ENCODE measurements around the gene FCRLB.
"Not testable (repeated sequence)": the region's sequence is repeated elsewhere in the genome, so short reads cannot be mapped to it uniquely, and the experiment has no call there.

The FCRLB gene

DNA sequence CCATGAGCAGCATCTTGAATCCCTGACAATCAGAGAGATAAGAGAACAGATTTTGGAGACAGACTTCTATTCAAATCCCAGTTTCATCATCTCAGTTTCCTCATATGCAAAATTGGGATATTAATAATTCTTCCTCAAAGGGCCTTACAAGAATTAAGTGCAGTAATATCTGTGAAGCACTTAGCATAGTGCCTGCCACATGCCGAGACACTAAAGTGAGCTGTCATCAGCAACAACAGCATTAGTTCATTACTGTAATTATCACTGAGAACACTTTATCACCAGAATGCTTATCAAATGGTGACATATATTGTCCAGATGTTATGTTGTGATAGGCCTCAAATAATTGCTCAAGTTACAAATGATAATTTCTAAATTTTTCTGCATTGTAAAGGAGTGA is 922 bp upstream of the FCRLB start:
- no peak for DNase-seq (ENCODE audit: low spot score)

DNA sequence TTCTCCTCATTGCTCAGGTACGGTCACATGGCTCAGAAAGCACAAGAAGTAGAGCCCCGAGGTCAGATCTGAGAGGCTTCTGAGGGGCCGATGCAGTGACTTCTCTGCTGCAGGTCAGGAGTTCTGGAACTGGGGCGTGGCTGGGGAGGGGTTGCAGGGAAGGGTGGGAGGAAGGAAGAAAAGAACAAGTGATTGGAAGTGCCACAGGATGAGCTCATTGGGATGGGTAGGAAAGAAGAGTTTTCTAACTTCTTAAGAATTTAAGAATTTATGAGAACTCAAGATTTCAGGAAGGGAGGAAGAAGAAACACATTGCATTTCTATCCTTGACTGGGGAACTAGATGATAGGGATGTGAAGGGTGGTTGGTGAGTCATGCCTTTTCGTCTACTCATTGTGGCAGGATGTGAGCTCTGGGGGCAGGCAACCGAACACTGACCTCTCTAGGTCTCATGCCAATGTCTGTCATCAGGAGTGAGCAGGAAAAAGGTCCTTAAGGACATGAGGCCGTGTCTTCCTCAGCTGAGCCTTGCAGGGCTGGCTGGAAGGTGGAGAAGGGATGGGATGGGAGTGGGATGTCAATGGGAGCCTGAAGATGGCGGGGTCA is 497 bp downstream of the FCRLB start:
- peak; percentile 33 for DNase-seq (ENCODE audit: low spot score)

DNA sequence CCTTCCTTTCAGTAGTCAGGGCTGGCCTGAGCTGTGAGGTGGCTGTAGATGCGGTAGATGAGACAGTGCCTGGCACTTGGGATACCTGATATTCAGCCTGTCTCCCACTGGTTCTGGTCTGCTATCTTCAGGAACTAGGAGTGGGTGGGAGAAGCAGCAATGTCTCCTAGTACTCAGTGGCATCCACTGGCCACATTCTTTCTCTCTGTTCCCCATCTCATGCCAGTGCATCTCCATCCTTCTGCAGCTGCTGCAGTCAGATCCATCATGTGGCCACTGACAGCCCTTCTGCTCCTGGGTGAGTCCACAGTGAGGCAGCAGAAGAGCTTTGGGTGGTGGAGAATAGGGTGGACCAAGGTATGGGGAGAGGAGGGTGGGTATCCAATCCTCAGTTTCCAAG is 1.1 kb downstream of the FCRLB start:
- DNase-seq (ENCODE audit: low spot score) = no peak

DNA sequence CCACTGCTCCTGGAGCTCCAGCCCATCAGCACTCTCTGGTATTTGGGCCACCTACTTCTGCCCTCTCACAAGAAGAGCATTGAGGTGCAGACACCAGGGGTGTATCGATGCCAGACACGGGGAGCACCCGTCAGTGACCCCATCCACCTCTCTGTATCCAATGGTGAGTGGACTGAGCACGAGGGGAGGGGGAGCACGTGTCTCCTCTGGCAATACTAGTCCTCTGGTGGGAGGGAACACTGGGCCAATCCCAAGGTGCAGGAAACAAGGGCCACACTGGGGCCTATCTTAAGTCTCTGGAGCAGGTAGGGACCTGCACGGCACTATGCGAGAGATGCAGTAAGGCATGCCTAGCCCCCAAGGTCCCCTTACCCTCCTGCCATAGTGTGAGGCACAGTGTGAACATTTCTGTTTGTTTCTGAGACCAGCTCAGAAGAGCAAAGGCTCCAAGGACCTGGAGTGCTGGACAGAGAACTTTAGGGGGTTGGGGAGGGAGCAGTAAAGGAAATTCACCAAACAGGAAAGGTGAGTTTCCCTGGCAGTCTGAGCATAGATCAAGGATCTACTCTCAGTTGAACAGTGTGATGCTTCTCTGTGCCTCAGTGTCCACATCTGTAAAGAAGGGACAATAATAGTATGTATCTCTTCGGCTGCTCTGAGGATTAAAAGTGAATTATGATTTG is 2.3 kb downstream of the FCRLB start:
- no peak for DNase-seq (ENCODE audit: low spot score)

DNA sequence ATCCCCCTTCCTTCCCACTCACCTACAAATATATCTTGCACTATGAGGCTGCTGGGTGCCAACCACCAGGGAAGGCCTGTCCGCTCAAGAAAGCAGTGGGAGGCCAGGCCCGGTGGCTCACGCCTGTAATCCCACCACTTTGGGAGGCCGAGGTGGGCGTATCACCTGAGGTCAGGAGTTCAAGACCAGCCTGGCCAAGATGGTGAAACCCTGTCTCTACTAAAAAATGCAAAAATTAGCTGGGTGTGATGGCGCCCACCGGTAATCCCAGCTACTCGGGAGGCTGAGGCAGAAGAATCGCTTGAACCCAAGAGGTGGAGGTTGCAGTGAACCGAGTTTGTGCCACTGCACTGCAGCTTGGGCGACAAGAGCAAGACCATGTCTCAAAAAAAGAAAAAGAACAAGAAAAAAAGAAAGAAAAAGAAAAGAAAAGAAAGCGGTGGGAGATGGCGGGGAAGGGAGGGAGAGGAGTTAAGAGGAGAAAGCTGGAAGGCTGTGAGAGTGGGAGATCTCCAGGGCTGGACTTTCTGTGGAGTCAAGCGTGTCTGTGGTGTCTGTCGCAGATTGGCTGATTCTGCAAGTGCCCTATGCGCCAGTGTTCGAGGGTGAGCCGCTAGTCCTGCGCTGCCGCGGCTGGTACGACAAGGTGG is 4.0 kb downstream of the FCRLB start:
- DNase-seq (ENCODE audit: low spot score) = not testable (repeated sequence)

DNA sequence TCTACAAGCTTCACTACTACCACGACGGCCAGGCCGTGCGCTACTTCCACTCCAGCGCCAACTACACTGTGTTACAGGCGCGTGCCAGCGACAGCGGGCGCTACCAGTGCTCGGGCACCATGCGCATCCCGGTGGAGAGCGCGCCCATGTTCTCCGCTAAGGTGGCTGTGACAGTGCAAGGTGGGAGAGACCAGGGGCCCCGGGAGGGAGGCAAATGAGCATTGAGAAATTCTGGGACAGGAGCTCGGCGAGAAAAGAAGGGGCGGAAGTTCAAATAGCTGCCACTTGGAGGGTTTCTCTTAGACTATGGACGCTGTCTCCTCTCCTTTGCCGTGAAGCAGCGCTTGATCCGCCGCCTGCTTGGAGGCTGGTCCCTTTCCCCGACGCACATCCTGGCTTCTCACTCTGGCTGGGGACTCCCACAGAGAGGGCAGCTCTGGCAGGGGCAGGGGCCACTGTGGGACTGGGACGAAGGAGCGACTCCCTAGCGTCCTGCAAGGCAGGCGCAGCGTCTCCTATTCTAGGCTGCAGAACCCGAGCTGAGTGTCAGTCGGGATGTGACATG is 4.6 kb downstream of the FCRLB start:
- DNase-seq (ENCODE audit: low spot score) = no peak

DNA sequence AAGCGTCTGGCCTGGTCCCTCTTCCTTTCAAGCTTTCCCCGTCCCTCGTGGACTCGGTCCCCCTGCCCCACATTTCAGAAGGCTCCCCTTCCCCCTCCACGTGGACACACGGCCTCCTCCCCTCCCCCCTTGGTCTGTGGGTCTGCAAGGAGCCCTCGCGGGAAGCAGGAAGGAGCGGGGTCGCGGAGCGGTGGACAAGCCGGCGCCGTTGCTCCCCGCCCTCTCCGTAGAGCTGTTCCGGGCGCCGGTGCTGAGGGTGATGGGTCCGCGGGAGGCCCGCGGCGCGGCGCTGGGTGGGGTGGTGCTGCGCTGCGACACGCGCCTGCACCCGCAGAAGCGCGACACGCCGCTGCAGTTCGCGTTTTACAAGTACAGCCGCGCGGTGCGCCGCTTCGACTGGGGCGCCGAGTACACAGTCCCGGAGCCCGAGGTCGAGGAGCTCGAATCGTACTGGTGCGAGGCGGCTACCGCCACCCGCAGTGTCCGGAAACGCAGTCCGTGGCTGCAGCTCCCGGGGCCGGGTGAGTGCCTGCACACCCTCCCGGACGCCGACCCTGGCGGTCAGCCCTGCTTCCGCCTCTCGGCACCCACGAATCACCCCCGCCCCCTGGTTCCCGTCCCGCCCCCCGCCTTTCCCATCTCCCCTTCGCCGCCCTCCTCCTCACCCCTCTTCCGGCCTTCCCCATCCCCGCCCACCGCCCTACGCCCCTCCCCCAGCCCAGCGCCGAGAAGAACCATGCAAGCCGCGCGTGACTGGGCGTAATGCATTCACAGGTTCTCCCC is 5.3 kb downstream of the FCRLB start:
- DNase-seq (ENCODE audit: low spot score) = peak; percentile 55

DNA sequence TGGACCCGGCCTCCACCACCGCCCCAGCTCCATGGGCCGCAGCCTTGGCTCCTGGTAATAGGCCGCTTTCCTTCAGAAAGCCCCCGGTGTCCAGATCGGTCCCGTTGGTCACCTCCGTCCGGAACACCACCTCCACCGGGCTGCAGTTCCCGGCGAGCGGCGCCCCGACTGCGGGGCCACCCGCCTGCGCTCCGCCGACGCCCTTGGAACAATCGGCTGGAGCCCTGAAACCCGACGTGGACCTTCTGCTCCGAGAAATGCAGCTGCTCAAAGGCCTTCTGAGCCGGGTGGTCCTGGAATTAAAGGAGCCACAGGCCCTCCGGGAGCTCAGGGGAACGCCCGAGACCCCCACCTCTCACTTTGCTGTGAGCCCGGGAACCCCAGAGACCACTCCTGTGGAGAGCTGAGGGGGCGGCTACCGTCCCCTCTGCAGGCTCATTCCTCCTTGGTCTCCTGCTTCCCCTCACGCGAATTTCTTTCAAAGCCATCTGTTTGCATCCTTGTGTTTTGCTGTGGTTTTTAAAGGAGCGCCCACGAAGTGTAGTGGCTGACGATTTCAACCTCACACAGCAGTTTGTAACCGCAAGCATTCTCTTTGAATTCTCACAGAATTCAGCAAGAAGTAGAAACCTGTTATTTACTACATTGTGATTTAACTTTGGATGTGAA is 6.0 kb downstream of the FCRLB start:
- peak; percentile 62 for DNase-seq (ENCODE audit: low spot score)

DNA sequence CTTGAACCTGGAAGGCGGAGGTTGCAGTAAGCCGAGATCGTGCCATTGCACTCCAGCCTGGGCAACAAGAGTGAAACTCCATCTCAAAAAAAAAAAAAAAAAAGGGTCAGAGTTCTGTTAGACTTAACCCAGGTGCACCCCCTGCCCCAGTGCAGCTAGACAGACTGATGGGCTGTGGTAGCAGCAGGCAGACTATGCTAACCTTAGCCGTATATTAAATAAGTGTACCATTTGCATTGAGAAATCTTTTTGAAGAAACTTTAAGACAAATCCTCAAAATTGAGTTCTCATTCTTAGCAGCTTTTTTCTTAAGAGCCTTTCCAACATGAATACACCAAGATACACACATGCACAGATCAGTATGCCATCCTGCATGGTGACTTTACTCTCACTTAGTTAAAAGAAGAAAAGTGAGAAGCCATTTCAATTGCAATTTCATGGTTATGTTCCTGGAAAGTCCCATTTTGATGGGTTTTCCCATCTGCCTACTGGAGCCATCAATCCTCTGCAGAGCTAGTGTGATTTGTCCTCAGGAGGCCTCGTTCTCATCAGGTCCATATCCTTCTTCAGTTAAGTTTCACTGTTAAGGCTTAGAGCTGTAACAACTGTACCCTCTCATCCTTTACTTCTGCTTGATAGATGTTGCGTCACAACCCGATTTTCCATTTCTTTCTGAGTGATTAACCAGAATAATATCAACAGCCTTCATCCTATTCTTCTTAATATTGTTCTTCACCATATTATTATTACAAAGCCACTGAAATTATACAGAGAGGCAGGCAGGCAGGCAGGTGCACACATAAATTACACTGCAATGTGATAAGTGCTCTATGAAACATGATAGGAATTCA is 7.3 kb downstream of the FCRLB start:
- no peak for DNase-seq (ENCODE audit: low spot score)

DNA sequence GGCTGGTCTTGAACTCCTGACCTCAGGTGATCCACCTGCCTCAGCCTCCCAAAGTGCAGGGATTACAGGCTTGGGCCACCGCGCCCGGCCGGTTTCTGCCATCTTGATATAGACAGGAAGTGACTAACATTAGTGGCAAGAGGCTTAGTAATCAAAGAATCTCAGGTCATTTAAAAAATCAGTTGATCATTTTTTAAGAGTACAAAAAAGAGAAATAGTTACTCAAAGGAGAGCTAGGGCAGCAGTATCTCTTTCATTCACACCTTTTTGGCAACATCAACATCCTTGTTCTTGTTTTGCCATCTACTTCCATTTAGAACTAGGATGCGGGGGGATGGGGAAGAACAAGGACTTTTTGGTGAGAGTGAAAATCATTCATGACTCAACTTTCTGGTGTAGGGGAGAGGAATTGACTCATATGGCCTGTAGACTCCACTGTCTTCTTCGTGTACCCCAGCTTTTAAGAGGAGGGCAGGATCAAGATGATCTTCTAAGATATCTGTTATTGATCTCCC is 8.8 kb downstream of the FCRLB start:
- peak; percentile 77 for DNase-seq (ENCODE audit: low spot score)

DNA sequence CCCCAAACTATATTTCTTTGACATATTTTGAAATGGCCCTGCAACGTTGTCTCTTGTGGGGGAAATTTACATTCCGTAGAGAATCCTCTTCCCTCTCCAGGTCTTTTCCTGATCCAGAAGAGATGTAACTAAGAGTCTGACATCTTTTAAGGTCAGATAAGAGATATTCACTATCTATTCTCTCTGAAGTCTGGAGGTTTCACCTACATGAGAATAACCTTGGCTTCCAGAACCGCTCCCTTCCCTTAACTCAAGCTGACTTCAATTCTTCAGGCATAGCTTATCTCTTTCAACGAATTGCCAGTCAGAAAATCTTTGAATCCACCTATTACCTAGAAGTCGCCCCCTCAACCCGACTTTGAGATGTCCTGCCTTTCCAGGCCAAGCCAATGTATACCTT is 9.9 kb downstream of the FCRLB start:
- DNase-seq (ENCODE audit: low spot score) = no peak

DNA sequence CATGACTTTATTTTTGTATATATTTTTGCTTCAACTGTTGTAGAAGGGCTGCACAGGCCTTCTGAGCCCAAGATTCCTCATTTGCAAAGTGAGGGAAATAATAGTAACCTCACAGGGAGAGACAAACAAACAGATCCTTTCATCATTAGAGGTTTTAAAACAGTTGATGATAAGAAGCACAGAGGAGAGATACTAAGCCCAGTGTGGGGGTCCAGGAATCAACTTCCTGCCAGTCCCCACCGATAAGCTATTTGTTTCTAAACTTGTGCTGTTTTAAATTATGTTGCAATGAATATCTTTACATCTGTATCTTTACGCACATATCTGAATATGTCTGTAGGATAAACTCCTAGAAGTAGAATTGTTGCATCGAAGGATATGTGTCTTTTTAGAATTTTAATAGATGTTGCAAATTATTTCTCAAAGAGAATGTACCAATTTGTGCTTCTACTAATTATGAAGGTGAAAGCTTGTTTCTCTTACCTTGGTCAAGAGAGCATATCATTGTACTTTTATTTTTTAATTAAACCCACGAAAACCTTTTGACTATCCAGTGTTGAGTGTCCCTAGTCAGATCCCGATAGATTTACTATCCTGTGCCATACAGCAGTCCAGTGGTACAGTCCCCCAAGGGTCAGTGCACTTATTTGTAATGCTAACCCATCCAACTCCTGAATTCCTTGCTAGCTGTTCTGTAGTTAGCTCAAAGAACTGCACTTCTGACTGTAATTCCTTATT is 10.8 kb downstream of the FCRLB start:
- DNase-seq (ENCODE audit: low spot score) = no peak

DNA sequence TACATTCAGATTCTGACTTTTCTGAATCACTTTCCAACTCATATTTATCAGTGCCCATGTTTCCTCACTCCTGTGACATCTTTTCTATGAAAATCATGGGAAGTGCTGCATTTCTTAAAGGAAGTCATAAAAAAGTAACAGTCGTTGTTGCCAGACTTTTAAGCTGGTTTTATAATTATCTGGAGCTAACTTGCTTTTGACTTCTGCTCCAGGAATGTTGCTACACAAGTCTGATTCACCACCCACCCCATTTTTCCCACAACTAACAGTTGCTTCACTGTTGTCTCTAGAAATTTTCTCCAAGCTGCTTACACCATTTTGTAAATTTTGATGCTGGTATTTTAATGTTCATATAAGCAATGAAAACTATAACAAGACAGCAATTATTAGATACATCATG is 12.2 kb downstream of the FCRLB start:
- no peak for DNase-seq (ENCODE audit: low spot score)

DNA sequence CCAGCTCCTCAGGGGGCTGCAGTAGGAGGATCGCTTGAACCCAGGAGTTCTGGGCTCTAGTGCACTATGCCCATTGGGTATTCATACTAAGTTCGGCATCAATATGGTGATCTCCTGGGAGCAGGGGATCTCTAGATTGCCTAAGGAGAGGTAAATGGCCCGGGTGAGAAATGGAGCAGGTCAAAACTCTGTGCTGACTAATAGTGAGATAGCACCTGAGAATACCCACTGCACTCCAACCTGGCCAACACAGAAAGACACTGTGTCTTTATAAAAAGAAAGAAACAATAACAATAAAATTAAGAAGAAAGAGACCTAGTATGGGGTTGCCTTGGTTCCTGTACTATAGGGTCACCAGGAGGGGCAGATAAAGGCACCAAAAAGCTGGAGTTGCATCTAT is 14.5 kb downstream of the FCRLB start:
- no peak for DNase-seq (ENCODE audit: low spot score)

DNA sequence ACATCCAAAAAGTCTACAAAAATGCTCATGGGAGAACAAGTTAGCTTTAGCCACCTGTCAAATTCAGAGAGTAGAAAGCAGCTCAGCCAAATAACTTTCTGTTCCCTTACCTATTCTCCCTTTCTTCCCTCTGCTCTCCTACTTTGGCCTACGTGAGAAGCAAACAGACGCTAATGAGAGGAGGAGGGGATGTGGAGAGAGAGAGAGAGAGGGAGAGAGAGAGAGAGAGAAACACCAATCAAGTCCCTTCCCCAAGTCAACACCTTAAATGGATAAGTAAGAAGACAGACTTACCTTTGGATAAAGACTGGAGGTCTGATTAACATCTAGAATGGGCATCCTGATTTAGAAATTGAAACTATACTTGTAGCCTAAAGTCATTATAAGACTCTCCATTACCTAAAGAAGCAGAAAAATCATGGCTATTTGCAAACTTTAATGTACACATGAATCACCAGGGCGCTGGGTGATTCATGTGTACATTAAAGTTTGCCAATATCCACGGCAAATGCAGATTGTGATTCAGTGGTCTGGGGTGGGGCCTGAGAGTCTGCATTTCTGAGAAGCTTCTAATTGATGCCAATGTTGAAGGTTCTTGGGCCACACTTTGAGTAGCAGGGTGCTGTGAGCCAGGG is 15.1 kb downstream of the FCRLB start:
- peak; percentile 34 for DNase-seq (ENCODE audit: low spot score)

DNA sequence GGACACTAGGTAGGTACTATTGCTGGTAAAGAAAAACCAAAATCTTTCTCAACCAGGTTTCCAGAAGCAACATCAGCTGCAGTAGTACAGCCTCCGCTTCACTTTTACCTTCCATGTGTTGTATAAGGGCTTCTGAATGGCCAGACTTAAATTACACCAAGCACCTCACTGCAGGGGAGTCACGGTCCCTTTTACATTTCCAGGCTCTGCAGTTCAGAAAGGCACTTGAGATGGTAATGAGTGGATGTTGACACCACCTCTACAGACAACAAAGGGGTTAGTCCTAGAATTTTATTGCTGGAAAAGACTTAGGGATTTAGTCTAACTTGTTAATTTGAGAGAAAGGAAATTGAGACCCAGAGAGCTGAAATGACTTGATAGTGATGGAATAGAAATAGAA is 16.3 kb downstream of the FCRLB start:
- DNase-seq (ENCODE audit: low spot score) = no peak

DNA sequence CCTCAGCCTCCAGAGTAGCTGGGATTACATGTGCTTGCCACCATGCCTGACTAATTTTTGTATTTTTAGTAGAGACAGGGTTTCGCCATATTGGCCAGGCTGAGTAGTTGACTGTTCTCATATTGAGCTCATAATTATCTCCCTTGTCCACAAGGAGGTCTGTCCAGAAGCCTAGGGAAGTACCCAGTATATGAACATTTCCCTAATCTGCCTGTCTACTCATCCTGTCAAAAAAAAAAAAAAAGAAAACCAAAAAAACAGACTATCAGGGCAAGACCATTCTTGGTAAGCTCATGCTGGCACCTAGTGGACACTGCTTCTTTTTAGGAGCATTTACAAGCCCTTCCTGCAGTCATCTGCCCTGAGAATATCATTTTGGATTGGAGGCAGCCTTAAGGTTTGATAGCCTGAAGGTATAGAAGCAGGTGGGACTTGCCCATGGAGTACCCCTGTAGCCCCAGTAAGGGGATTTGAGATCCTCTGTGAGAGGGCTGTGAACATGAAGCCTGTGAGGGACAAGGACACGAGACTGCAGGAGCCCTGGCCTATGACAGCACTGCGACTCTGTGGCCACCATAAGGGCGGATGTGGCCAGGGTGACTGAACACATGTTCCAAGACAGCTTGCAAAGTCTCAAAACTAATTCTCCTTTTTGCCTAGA is 17.4 kb downstream of the FCRLB start:
- DNase-seq (ENCODE audit: low spot score) = peak; percentile 59

DNA sequence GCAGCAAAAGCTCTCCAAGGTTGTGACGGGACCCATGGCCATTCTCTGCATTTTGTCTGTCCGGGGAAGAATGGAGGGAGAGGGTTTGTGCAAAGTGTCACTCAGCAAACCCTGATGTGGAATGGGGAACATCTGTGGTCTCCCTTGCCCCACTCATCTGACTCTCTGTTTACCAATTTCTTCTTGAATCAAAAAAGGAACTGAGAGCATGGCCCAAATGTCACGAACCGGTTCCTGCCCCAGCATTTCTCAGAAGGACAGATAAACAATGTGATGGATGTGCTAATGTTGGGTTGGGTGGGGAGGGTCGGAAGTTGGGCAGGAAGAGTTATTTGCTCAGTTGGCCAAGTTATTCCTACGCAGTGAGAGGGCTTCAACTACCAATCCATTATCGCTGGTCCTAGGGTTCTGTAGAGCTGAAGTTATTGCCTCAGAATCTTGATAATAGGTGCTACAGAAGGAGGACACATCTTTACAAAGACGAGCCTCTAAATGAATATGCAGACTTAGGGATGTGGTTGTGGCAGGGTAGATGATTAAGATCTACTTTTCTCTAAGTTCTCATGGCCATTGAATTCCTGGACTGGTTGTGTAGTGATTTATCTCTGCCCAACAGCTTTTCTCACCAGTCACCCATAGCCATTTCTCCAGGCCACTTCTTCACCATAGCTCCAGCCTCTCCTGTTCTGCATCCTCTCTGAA is 18.7 kb downstream of the FCRLB start:
- no peak for DNase-seq (ENCODE audit: low spot score)

Measured in activated CD4-positive, alpha-beta T cell treated with anti-CD3 and anti-CD28 coated beads, Interleukin-2, Interleukin-4, amounts not matched to agents 100 ng/mL and 50 ng/mL, durations not matched to agents 16 hours and 8 hours (primary cell).